ENCODE data around the gene TSPAN9. TPM values are rescaled to one million over a fixed set of nuclear protein-coding genes. Genes with fewer than 3 reads are reported as not detected.

Gene TSPAN9
- total RNA-seq, 4 donors from 2014 or later, result 9.9 to 47.3 (median 15.4) TPM

- no peak for TF ChIP-seq CTCF (IDR thresholded peaks at IDR 0.05; ENCODE audit: low read depth)
Observed at GRCh38 chr12:3115078-3115477, 37.9 kb downstream of the TSPAN9 start.

- no peak for TF ChIP-seq CTCF (IDR thresholded peaks at IDR 0.05; ENCODE audit: low read depth)
Observed at GRCh38 chr12:3116106-3116844, 39.1 kb downstream of the TSPAN9 start.

- no peak for TF ChIP-seq CTCF (IDR thresholded peaks at IDR 0.05; ENCODE audit: low read depth)
Observed at GRCh38 chr12:3117144-3117581, 40.0 kb downstream of the TSPAN9 start.

- TF ChIP-seq CTCF (IDR thresholded peaks at IDR 0.05; ENCODE audit: low read depth), result no peak
Observed at GRCh38 chr12:3117591-3118015, 40.4 kb downstream of the TSPAN9 start.

GRCh38 chr12:3119192-3119755, 42.1 kb downstream of the TSPAN9 start:
- TF ChIP-seq CTCF (IDR thresholded peaks at IDR 0.05; ENCODE audit: low read depth), result no peak

GRCh38 chr12:3119756-3120601, 42.8 kb downstream of the TSPAN9 start:
- TF ChIP-seq CTCF (IDR thresholded peaks at IDR 0.05; ENCODE audit: low read depth), result no peak

- TF ChIP-seq CTCF (IDR thresholded peaks at IDR 0.05; ENCODE audit: low read depth), result no peak
Observed at GRCh38 chr12:3120701-3121100, 43.5 kb downstream of the TSPAN9 start.
